Muscle layer of duodenum (tissue), 2 donors: ENCODE measurements around the gene DRD5.
"Not testable (repeated sequence)": the region's sequence is repeated elsewhere in the genome, so short reads cannot be mapped to it uniquely, and the experiment has no call there.

ENCODE experiments used
- H3K27ac ChIP-seq: one replicate; pipeline ENCODE4 v1.7.0; 2013; ENCODE audit warnings: mild to moderate bottlenecking, low read length
- H3K27me3 ChIP-seq: one replicate; pipeline ENCODE4 v1.7.0; 2013; ENCODE audit warnings: low read depth, mild to moderate bottlenecking, control low read depth, low read length
- H3K36me3 ChIP-seq, 2 donors: one replicate each; pipeline ENCODE4 v1.7.0; 2013; ENCODE audit warnings: low read length in 2 of 2, control low read depth in 1 of 2, mild to moderate bottlenecking in 1 of 2; ENCODE audit not compliant: insufficient read depth in 2 of 2, control insufficient read depth in 1 of 2
- H3K4me1 ChIP-seq, 2 donors: one replicate each; pipeline ENCODE4 v1.7.0; 2013; ENCODE audit warnings: low read length in 2 of 2, mild to moderate bottlenecking in 2 of 2, control low read depth in 1 of 2, moderate library complexity in 1 of 2; ENCODE audit not compliant: insufficient read depth in 2 of 2, control insufficient read depth in 1 of 2
- H3K4me3 ChIP-seq, 2 donors: one replicate each; pipeline ENCODE4 v1.7.0; 2013; ENCODE audit warnings: low read length in 2 of 2, low read depth in 1 of 2, mild to moderate bottlenecking in 1 of 2
- H3K9me3 ChIP-seq, 2 donors: one replicate each; pipeline ENCODE4 v1.7.0; 2013; ENCODE audit warnings: low read length in 2 of 2, control low read depth in 1 of 2, mild to moderate bottlenecking in 1 of 2; ENCODE audit not compliant: control insufficient read depth in 1 of 2
- donor health status: healthy.

The DRD5 gene

GRCh38 chr4:9781343-9782135 is at the start of gene DRD5:
Gene DRD5 (plus strand): TSS chr4:9781634. CDS start chr4:9782030, 396 bp downstream.
- Histone ChIP-seq H3K27ac (no peak within 1 kb of the TSS), H3K4me3 (peak within 1 kb of the TSS in 1 of 2 donors; percentile 19), H3K9me3 (peaks cover 0 to 2% of the 10 kb centered on the region in 2 donors), H3K4me1 (peaks cover 0 to 3% of the 10 kb centered on the region in 2 donors), H3K36me3 (no peaks in the 10 kb centered on the region), H3K27me3 (no peaks in the 10 kb centered on the region)

DNA sequence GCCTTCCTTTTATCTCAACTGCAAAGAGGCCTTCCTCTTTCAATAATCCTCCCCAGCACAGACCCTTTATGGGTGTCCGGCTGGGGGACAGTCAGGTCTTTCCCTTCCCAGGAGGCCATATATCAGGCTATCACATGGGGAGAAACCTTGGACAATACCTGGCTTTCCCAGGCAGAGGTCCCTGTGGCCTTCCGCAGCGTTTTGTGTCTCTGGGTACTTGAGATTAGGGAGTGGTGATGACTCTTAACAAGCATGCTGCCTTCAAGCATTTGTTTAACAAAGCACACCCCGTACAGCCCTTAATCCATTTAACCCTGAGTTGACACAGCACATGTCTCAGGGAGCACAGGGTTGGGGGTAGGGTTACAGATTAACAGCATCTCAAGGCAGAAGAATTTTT is 49.2 kb upstream of the DRD5 start:
- H3K27me3 ChIP-seq, H3K36me3 ChIP-seq, H3K4me3 ChIP-seq, H3K9me3 ChIP-seq, H3K27ac ChIP-seq, H3K4me1 ChIP-seq: not testable (repeated sequence)

DNA sequence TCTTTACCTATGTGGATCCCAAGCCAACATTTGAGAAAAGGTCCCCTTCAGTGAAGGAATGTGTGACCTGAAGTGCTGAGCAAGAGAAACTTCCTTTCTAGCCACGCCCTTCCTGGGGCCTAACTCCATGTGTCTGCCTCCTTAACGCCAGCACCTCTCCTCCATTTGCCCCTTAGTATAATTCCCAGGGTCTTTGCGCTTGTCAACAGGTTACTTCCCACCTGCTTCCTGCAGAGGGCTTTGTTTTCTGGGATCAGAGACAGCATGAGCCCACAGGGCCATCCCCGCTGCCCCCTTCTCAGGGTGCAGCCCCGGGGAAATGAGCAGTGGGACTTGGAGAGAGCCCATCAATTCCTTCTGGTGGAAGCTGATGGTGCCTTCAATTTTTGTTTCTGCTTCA is 45.9 kb upstream of the DRD5 start:
- Histone ChIP-seq H3K4me1 (no peaks in the 10 kb centered on the region), H3K27me3 (no peaks in the 10 kb centered on the region), H3K36me3 (no peaks in the 10 kb centered on the region)

DNA sequence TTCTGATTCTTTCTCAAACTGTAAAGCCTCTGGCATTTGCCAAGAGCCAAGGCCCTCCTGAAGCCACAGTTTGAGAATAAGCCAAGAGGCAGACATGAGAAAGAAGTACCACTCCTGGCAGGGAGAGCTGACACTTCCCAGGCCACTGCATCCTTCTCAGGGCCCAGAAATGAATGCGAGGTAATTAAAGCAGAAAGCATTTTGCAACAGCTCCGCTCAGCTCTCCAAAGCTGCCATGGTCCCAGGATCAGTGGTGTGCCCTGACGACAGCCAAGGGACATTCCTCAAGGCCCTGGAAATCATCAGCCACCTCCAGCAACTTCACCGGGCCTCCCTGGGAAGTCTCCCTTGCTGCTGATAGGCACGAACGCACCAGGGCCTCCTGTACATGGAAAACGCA is 44.2 kb upstream of the DRD5 start:
- not testable (repeated sequence) for H3K4me3 ChIP-seq, H3K4me1 ChIP-seq, H3K36me3 ChIP-seq

More for the DNA sequence above, 45.9 kb upstream of the DRD5 start:
- no peak overlapping the region for H3K27ac ChIP-seq
- no peaks in the 10 kb centered on the region for H3K9me3 ChIP-seq
- H3K4me3 ChIP-seq, result no peak overlapping the region

DNA sequence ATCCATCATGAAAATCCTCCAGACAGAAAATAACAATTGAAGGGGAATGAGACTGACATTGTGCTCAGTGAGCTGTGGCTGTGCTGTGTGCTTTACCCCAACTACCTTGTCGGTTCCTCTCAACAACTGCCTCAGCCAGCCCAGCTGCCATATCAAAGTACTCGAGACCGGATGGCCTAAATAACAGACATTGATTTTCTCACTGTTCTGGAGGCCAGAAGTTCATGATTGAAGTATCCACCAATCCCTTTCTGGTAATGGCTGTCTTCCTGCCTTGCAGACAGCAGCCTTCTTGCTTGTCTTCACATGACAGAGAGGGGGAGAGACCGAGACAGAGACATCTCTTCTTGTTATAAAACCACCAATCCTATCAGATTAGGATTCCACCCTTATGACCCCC is 37.6 kb upstream of the DRD5 start:
- H3K4me3 ChIP-seq, H3K27ac ChIP-seq, H3K9me3 ChIP-seq: not testable (repeated sequence)

More for the DNA sequence above, 44.2 kb upstream of the DRD5 start:
- not testable (repeated sequence) for H3K27me3 ChIP-seq, H3K9me3 ChIP-seq, H3K27ac ChIP-seq

GRCh38 chr4:9745782-9746181 is 35.7 kb upstream of the DRD5 start:
- Histone ChIP-seq H3K27me3 (no peaks in the 10 kb centered on the region), H3K4me1 (no peaks in the 10 kb centered on the region), H3K27ac (no peak overlapping the region), H3K9me3 (no peaks in the 10 kb centered on the region), H3K36me3 (no peaks in the 10 kb centered on the region), H3K4me3 (no peak overlapping the region)

More for the DNA sequence above, 37.6 kb upstream of the DRD5 start:
- H3K4me1 ChIP-seq, H3K36me3 ChIP-seq, H3K27me3 ChIP-seq: not testable (repeated sequence)

GRCh38 chr4:9758641-9759317 is 22.7 kb upstream of the DRD5 start:
- H3K9me3 ChIP-seq, result no peaks in the 10 kb centered on the region
- no peaks in the 10 kb centered on the region for H3K4me1 ChIP-seq
- no peak overlapping the region for H3K4me3 ChIP-seq
- no peaks in the 10 kb centered on the region for H3K36me3 ChIP-seq
- H3K27me3 ChIP-seq, result no peaks in the 10 kb centered on the region
- H3K27ac ChIP-seq, result no peak overlapping the region

GRCh38 chr4:9762823-9763475 is 18.5 kb upstream of the DRD5 start:
- no peak overlapping the region for H3K27ac ChIP-seq
- no peak overlapping the region for H3K4me3 ChIP-seq
- no peaks in the 10 kb centered on the region for H3K27me3 ChIP-seq
- no peaks in the 10 kb centered on the region for H3K36me3 ChIP-seq
- no peaks in the 10 kb centered on the region for H3K4me1 ChIP-seq
- no peaks in the 10 kb centered on the region for H3K9me3 ChIP-seq

- no peak overlapping the region for H3K4me3 ChIP-seq
- no peak overlapping the region for H3K27ac ChIP-seq
- no peaks in the 10 kb centered on the region for H3K4me1 ChIP-seq
- H3K9me3 ChIP-seq, result no peaks in the 10 kb centered on the region
- H3K27me3 ChIP-seq, result no peaks in the 10 kb centered on the region
- H3K36me3 ChIP-seq, result no peaks in the 10 kb centered on the region
Observed at GRCh38 chr4:9764155-9764696, 17.2 kb upstream of the DRD5 start.

- Histone ChIP-seq H3K27me3 (no peaks in the 10 kb centered on the region), H3K4me1 (no peaks in the 10 kb centered on the region), H3K36me3 (no peaks in the 10 kb centered on the region), H3K4me3 (no peak overlapping the region), H3K27ac (no peak overlapping the region), H3K9me3 (no peaks in the 10 kb centered on the region)
Observed at GRCh38 chr4:9765091-9765490, 16.3 kb upstream of the DRD5 start.

DNA sequence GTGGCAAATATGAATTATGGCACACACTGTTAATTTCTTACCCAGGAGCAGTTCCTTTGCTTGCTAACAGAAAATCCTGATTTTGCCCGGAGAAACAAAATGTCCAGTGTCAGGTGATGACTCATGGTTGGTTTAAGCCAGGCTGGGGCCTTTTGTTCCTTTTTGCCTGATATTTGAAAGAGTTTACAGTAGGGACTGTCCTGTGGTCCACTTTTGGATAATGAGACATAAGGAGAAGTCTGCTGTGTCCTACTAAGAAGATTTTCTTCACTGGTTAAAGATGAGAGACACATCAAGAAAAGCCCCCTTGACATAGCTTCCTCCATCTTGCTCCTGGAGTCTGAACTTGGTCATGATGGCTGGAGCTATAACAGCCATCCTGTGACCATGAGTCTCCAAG is 12.1 kb upstream of the DRD5 start:
- Histone ChIP-seq H3K4me1 (no peaks in the 10 kb centered on the region), H3K27me3 (no peaks in the 10 kb centered on the region), H3K4me3 (no peak overlapping the region), H3K9me3 (no peaks in the 10 kb centered on the region), H3K36me3 (no peaks in the 10 kb centered on the region), H3K27ac (no peak overlapping the region)
